ENCODE measurements around the gene GRID1.

GRID1 gene

DNA sequence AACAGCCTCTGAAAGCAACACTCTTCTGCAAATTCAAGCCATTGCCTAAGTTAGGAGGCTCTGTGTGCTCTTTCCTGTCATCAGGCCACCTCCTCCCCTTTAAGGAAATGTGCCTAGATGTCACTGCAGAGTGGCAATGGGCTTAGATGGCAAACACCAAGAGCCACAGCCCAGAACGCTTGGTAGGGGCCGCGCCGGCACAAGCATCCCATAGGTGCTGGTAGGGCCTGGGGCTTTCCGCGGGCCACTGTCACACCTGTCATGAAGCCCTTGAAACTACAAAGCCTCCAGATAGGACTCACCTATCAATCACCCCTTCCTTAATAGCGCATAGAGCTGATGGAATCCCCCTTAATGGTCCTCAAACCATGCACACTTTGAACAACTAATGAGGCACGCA is 299.9 kb downstream of the GRID1 start:
- no peak for TF ChIP-seq TAF1 (IDR thresholded peaks at IDR 0.05; ENCODE audit: low read depth, low read length)
- TF ChIP-seq SPI1 (IDR thresholded peaks at IDR 0.05; ENCODE audit: low read depth, low read length): no peak
- no peak for TF ChIP-seq PAX5 (IDR thresholded peaks at IDR 0.05; ENCODE audit: insufficient read depth, low read length, severe bottlenecking)
- no peak for TF ChIP-seq POU2F2 (IDR thresholded peaks at IDR 0.05; ENCODE audit: low read depth, low read length)
- TF ChIP-seq POLR2AphosphoS5 (IDR thresholded peaks at IDR 0.05; ENCODE audit: low read depth, low read length): no peak
- TF ChIP-seq POLR2A (IDR thresholded peaks at IDR 0.05; ENCODE audit: low read depth, low read length): no peak
- FAIRE-seq (no peak), DNase-seq (ENCODE audit: insufficient read length, low spot score) (no peak)

DNA sequence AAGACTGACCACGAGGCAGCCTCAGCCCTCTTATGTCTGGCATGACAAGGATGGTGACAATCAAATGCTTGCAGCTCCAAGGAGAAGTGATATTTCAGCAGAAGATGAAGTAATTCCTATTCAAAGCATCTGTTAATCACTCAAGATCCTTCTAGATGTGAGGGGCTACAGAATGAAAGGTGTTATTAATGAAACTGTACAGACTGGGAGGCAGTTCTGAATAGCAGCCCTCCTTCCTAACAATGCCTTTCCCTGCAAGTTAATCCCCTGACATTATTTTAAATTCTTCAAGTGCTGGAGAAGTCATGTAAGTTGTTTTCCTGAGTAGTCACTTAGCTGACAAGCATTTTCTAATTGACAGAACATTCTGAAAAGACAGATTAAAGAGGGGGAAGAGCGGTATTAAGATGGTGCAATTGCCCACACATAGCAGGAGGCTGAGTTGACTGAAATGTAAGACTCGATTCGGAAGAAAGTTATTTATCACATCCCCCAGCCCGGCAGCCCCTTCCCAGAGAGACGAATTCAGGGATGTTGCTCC is 300.8 kb downstream of the GRID1 start:
- TF ChIP-seq PAX5 (IDR thresholded peaks at IDR 0.05; ENCODE audit: insufficient read depth, low read length, severe bottlenecking) (no peak), POLR2A (IDR thresholded peaks at IDR 0.05; ENCODE audit: low read depth, low read length) (no peak), TAF1 (IDR thresholded peaks at IDR 0.05; ENCODE audit: low read depth, low read length) (no peak), POU2F2 (IDR thresholded peaks at IDR 0.05; ENCODE audit: low read depth, low read length) (no peak), SPI1 (IDR thresholded peaks at IDR 0.05; ENCODE audit: low read depth, low read length) (no peak), POLR2AphosphoS5 (IDR thresholded peaks at IDR 0.05; ENCODE audit: low read depth, low read length) (no peak)
- FAIRE-seq (no peak), DNase-seq (ENCODE audit: insufficient read length, low spot score) (no peak)

DNA sequence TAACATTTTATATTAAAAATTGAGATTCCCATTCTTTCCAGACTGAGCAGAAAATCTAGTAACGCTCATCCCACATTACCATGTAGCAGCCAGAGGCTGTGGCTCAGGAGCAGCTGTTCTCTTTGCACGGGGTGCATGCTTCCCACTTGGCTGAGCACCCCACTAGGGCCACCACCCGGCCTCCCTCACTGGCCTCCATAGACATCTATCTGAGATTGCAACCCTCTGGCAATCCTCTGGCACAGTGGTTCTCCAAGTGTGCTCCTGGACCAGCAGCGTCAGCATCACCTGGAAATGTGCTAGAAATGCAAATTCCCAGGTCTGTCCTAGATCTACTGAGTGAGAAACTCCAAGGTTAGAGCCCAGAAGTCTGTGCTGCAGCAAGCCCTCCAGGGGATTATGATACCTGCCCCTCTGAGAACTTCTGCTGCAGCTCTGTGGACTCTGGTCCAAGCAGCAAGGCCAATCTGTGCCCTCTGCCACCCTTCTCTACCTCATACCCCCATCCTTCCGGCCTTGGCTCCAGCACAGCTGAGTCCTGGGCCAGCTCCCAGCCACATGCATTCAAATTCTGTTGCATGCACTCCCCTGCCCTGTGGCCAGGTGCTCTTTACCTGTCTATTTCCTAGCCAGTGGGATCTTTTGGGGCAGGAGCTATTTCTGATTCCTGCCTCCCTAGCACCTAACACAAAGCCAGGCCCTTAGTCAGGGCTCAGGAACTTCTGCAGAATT is 301.5 kb downstream of the GRID1 start:
- DNase-seq (ENCODE audit: insufficient read length, low spot score) (no peak), FAIRE-seq (no peak)
- TF ChIP-seq PAX5 (IDR thresholded peaks at IDR 0.05; ENCODE audit: insufficient read depth, low read length, severe bottlenecking) (no peak), POLR2A (IDR thresholded peaks at IDR 0.05; ENCODE audit: low read depth, low read length) (no peak), POU2F2 (IDR thresholded peaks at IDR 0.05; ENCODE audit: low read depth, low read length) (no peak), TAF1 (IDR thresholded peaks at IDR 0.05; ENCODE audit: low read depth, low read length) (no peak), SPI1 (IDR thresholded peaks at IDR 0.05; ENCODE audit: low read depth, low read length) (no peak), POLR2AphosphoS5 (IDR thresholded peaks at IDR 0.05; ENCODE audit: low read depth, low read length) (no peak)

DNA sequence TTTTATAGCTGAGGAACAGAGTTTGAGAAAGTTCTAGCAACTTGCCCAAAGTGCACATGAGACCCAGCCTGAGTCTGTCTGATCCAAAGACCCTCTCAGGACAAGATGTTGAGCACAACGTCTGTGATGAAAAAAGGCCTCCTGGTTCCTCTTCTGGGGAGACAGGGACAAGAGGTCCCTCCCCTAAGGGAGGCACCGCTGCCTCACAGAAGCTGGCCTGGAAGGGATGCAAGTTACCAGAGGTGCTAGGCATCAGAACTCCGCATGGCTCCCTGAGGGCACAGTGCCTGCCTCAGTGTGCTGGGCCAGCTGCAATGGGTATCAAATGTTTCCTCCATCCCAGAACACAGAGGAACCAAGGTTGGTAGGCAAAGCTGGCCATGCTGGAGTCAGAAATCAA is 302.4 kb downstream of the GRID1 start:
- no peak for DNase-seq (ENCODE audit: insufficient read length, low spot score)
- TF ChIP-seq POU2F2 (IDR thresholded peaks at IDR 0.05; ENCODE audit: low read depth, low read length) (no peak), POLR2A (IDR thresholded peaks at IDR 0.05; ENCODE audit: low read depth, low read length) (no peak), POLR2AphosphoS5 (IDR thresholded peaks at IDR 0.05; ENCODE audit: low read depth, low read length) (no peak), TAF1 (IDR thresholded peaks at IDR 0.05; ENCODE audit: low read depth, low read length) (no peak), SPI1 (IDR thresholded peaks at IDR 0.05; ENCODE audit: low read depth, low read length) (no peak), PAX5 (IDR thresholded peaks at IDR 0.05; ENCODE audit: insufficient read depth, low read length, severe bottlenecking) (no peak)
- no peak for FAIRE-seq

DNA sequence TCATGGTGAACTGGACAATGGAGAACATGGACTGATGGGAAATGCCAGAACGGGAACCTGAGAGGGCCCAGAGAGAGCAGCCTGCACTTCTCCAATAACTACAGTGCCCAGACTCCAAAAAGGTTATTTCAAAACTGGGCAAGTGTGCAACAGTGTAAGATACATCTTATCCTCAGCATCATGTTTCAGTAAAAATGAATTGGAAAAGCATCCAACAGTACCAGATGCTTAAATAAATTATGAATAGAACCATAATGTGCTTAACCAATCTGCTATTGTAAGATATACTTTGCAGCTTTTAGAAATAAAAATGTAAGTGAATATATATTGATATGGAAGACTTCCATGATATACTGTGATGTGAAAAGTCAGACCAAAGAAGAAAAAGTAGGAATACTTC is 303.3 kb downstream of the GRID1 start:
- TF ChIP-seq TAF1 (IDR thresholded peaks at IDR 0.05; ENCODE audit: low read depth, low read length): no peak
- TF ChIP-seq POU2F2 (IDR thresholded peaks at IDR 0.05; ENCODE audit: low read depth, low read length): no peak
- no peak for TF ChIP-seq PAX5 (IDR thresholded peaks at IDR 0.05; ENCODE audit: insufficient read depth, low read length, severe bottlenecking)
- no peak for TF ChIP-seq POLR2A (IDR thresholded peaks at IDR 0.05; ENCODE audit: low read depth, low read length)
- TF ChIP-seq SPI1 (IDR thresholded peaks at IDR 0.05; ENCODE audit: low read depth, low read length): no peak
- no peak for TF ChIP-seq POLR2AphosphoS5 (IDR thresholded peaks at IDR 0.05; ENCODE audit: low read depth, low read length)
- DNase-seq (ENCODE audit: insufficient read length, low spot score) (no peak), FAIRE-seq (no peak)

DNA sequence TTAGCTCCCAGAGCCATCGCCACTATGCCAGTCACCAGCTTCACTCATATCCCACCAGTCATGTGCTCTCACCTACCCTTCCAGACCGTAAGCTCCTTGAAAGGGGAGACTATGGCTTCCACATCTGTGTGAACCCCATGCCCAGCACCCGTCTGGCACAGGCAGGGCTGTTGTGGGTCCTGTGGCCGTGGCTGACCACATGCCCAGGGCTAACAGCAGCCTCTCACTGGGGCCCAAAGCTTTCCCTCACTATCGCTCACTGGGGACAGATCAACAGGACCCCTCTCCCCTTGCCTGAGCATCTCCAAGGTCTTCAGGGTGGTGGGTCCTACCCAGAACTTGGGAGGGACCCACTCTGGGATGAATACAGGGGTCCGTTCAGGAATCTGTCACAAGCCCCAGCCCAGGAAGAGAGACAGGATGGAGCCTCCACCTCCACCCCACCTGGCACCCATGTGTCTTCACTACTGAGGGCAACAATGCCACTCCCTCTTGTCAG is 303.9 kb downstream of the GRID1 start:
- no peak for TF ChIP-seq POLR2A (IDR thresholded peaks at IDR 0.05; ENCODE audit: low read depth, low read length)
- no peak for FAIRE-seq
- no peak for DNase-seq (ENCODE audit: insufficient read length, low spot score)

DNA sequence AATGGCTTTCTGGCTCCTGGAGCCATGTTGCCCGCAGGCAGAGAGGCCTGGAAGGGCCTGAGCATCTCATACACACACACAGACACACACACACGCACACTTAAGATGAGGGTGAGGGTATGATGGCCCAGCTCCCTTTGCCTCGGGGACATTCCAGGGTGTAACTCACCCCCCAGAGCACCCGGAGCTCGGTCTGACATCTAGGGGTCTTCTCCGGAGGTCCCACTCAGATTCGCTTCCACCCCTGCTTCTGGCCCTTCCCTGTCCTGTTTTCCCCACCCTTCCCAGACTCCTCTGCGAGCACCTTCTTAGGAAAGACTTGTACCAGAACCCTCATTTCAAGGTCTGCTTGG is 304.4 kb downstream of the GRID1 start:
- TF ChIP-seq POLR2AphosphoS5 (IDR thresholded peaks at IDR 0.05; ENCODE audit: low read depth, low read length) (no peak), POLR2A (IDR thresholded peaks at IDR 0.05; ENCODE audit: low read depth, low read length) (no peak), SPI1 (IDR thresholded peaks at IDR 0.05; ENCODE audit: low read depth, low read length) (no peak), POU2F2 (IDR thresholded peaks at IDR 0.05; ENCODE audit: low read depth, low read length) (no peak), PAX5 (IDR thresholded peaks at IDR 0.05; ENCODE audit: insufficient read depth, low read length, severe bottlenecking) (no peak), TAF1 (IDR thresholded peaks at IDR 0.05; ENCODE audit: low read depth, low read length) (no peak)
- FAIRE-seq (no peak), DNase-seq (ENCODE audit: insufficient read length, low spot score) (no peak)

DNA sequence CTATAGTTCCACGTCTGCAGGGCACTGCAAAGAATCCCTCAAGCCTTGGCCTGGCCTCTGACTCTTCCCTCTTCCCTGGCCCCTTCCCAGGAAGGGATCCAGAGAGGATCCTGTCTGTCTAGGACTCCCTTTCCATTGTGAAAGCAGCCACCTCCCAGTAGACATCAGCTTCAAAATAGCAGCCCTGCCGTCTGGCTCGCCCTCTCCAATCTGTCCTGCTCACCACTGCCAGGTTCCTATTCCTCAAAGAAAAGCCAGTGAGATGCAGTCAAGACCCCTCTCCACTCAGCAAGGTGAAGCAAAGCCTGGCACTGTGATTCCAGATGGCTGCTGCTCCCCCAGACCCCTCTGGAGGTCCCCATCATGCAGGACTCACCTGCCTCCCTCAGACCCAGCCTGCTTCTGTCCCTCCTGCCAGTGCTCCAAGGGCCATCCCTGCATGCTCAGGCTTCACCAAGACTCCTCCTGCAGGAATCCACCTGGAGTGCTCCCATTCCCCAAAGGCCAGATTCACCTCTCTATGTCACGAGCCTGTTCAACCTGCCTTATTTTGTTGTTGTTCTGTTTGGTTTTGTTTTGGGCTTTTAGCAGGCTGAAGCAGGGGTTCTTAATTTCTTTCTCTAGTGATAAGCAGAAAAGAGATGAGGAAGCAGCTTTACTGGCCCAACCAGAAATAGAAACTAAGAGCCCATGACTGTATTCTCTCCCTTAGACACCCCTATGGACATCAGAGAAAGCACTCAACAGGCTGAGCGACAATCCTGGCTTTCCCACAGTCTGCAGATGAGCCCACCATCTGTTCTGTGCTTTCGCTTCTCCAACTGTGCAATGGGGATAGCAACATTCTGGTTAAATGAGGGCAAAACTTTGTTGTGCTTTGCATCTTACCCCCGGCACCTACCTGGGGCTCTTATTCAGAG is 305.1 kb downstream of the GRID1 start:
- DNase-seq (ENCODE audit: insufficient read length, low spot score) (no peak), FAIRE-seq (no peak)
- no peak for TF ChIP-seq PAX5 (IDR thresholded peaks at IDR 0.05; ENCODE audit: insufficient read depth, low read length, severe bottlenecking)
- TF ChIP-seq TAF1 (IDR thresholded peaks at IDR 0.05; ENCODE audit: low read depth, low read length): no peak
- TF ChIP-seq POU2F2 (IDR thresholded peaks at IDR 0.05; ENCODE audit: low read depth, low read length): no peak

DNA sequence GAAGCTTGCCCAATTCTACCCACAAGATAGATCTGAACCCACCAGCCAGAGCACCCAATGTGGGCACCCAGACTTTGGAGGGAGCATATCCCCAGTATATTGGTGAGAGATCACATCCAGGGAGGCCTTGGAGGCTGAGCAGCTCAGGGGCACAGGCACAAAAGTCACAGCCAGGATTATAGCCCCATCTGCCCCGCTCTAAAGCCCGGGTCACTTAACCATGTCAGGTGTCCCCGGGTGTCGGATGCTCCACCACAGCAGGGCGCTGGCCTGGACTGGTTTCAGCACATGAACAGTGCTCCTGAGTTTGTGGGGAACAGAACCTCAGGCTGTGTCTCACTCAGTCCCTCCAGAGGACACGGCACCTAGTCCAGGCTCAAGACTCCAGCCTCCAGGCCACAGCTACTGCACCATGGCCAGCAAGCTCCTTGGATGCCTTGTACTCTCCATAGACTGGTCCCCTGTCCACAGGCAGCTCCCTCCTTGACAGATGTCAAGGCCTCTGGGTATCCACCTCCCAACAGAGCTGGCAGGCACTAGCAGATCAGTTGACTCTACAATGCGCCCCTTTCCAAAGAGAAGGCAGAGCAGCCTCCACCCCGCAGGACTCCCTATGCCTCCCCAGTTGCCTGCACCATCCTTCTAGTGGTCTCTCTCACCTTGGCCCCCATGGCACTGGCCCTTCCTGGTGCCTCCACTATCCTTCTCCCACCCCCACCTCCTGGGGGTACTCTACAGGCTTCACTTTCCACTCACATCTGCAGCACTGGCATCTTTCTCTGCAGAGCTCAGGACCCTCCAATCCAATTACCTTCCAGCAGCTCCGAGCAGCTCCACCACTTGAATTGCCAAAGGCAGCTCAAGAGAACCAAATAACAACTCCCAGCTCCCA is 306.0 kb downstream of the GRID1 start:
- no peak for DNase-seq (ENCODE audit: insufficient read length, low spot score)
- no peak for TF ChIP-seq PAX5 (IDR thresholded peaks at IDR 0.05; ENCODE audit: insufficient read depth, low read length, severe bottlenecking)
- TF ChIP-seq POLR2AphosphoS5 (IDR thresholded peaks at IDR 0.05; ENCODE audit: low read depth, low read length): no peak
- no peak for TF ChIP-seq TAF1 (IDR thresholded peaks at IDR 0.05; ENCODE audit: low read depth, low read length)
- TF ChIP-seq SPI1 (IDR thresholded peaks at IDR 0.05; ENCODE audit: low read depth, low read length): no peak
- FAIRE-seq: no peak

All from GM12891 (cell line).